Measurements from ENCODE around the gene ZBP1.

DNA sequence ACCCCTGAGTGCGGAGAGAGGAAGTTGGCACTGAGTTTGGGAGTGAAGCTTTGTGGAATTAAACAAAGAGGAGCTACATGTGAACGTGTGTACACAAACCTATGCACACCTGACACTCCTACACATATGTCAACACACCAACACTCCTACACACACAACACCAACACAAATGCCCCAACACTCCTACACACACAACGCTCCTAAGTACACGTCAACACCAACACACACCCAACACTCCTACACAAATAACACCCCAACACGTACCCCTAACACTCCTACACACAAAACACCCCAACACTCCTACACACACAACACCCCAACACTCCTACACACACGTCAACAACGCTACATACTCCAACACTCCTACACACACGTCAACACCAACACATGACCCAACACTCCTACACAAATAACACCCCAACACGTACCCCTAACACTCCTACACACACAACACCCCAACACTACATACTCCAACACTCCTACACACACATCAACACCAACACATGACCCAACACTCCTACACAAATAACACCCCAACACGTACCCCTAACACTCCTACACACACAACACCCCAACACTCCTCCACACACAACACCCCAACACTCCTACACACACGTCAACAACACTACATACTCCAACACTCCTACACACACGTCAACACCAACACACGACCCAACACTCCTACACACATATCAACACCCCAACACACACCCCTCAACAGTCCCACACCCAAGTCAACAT, 40.1 kb upstream of the ZBP1 start:
- TF ChIP-seq, protein P1, sequence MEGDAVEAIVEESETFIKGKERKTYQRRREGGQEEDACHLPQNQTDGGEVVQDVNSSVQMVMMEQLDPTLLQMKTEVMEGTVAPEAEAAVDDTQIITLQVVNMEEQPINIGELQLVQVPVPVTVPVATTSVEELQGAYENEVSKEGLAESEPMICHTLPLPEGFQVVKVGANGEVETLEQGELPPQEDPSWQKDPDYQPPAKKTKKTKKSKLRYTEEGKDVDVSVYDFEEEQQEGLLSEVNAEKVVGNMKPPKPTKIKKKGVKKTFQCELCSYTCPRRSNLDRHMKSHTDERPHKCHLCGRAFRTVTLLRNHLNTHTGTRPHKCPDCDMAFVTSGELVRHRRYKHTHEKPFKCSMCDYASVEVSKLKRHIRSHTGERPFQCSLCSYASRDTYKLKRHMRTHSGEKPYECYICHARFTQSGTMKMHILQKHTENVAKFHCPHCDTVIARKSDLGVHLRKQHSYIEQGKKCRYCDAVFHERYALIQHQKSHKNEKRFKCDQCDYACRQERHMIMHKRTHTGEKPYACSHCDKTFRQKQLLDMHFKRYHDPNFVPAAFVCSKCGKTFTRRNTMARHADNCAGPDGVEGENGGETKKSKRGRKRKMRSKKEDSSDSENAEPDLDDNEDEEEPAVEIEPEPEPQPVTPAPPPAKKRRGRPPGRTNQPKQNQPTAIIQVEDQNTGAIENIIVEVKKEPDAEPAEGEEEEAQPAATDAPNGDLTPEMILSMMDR (IDR thresholded peaks at IDR 0.05), result no peak
- TF ChIP-seq ZFX (IDR thresholded peaks at IDR 0.05; ENCODE audit: borderline replicate concordance), result no peak

Measured in 22Rv1 (cell line).